Gastroesophageal sphincter (tissue), 4 donors: ENCODE measurements around the gene SH2B3. TPM values are rescaled to one million over a fixed set of nuclear protein-coding genes. Genes with fewer than 3 reads are reported as not detected.
"Not testable (repeated sequence)": the region's sequence is repeated elsewhere in the genome, so short reads cannot be mapped to it uniquely, and the experiment has no call there.

Experiments used
- ATAC-seq: fragments of 150-250 bp; one replicate; pipeline ENCODE4 v1.9.1; 2016; ENCODE audit warnings: mild to moderate bottlenecking, moderate library complexity
- H3K27ac ChIP-seq, 4 donors: fragments of 200-600 bp; sonication (generic) in 3 of 4; 1 replicate in 3 of 4; 2 replicates in 1 of 4; pipeline ENCODE4 v1.5.1; 2016 to 2019
- H3K27me3 ChIP-seq: fragments of 200-600 bp; sonication (generic); one replicate; pipeline ENCODE4 v1.5.1; 2019
- H3K36me3 ChIP-seq, 2 donors: fragments of 200-600 bp; sonication (generic); one replicate each; pipeline ENCODE4 v1.5.1; 2019; ENCODE audit warnings: control low read depth in 1 of 2
- H3K4me1 ChIP-seq, 3 donors: fragments of 200-600 bp; sonication (generic); 1 replicate in 2 of 3; 2 replicates in 1 of 3; pipeline ENCODE4 v1.5.1; 2016 to 2019; ENCODE audit warnings: control low read depth in 2 of 3
- H3K4me3 ChIP-seq, 2 donors: fragments of 200-600 bp; sonication (generic); one replicate each; pipeline ENCODE4 v1.5.1; 2019; ENCODE audit warnings: mild to moderate bottlenecking in 1 of 2, moderate library complexity in 1 of 2
- H3K9me3 ChIP-seq, 3 donors: fragments of 200-600 bp; sonication (generic); one replicate each; pipeline ENCODE4 v1.5.1; 2017 to 2019; ENCODE audit warnings: control low read depth in 2 of 3
- CTCF ChIP-seq, 4 experiments: fragments of 200-600 bp in 2 of 4; fragments of 450-650 bp in 2 of 4; sonication (generic) in 1 of 4; IDR thresholded peaks; one replicate each; pipeline ENCODE4 v1.5.1; 2017 to 2019; ENCODE audit warnings: antibody characterized with exemption in 4 of 4, mild to moderate bottlenecking in 2 of 4, moderate library complexity in 2 of 4
- EP300 ChIP-seq: sonication (generic); formaldehyde crosslinking; IDR thresholded peaks from one replicate; pipeline ENCODE4 v1.6.1; 2017; ENCODE audit warnings: antibody characterized with exemption, mild to moderate bottlenecking
- POLR2A ChIP-seq, 2 donors: fragments of 450-650 bp; IDR thresholded peaks; one replicate each; pipeline ENCODE4 v1.6.1; 2017; ENCODE audit warnings: antibody characterized with exemption in 2 of 2, mild to moderate bottlenecking in 2 of 2, moderate library complexity in 1 of 2
- POLR2AphosphoS5 ChIP-seq: sonication (generic); formaldehyde crosslinking; IDR thresholded peaks from one replicate; pipeline ENCODE4 v1.6.1; 2017; ENCODE audit warnings: antibody characterized with exemption
- WGBS, 2 donors: methylation state at CpG; one replicate each; pipeline ENCODE4 v1.1.5; 2018; ENCODE audit warnings: low coverage in 1 of 2; 5-methylcytosine and 5-hydroxymethylcytosine counted together
- total RNA-seq, 4 donors: library from RNA; depleted of rRNA; stranded (reverse); fragments of >200 nt; gene quantifications; one replicate each; pipeline ENCODE4 v1.1.0, GENCODE V29; 2016

The SH2B3 gene
- total RNA-seq, 4 donors from 2014 or later = 17.0 to 33.1 (median 23.3) TPM

- Histone ChIP-seq H3K4me3 (no peak overlapping the region), H3K9me3 (no peaks in the 10 kb centered on the region), H3K36me3 (peaks cover 0 to 45% of the 10 kb centered on the region in 2 donors), H3K27ac (peak overlapping the region in 1 of 4 donors; percentile 16), H3K4me1 (peaks cover 0 to 22% (median 0%) of the 10 kb centered on the region in 3 donors), H3K27me3 (no peaks in the 10 kb centered on the region)
- 50 to 53% methylated on average over 2 of the region's 2 CpGs for WGBS, 2 donors
- TF ChIP-seq POLR2A (IDR thresholded peaks at IDR 0.05) = no peak
- no peak for ATAC-seq
Observed at GRCh38 chr12:111469401-111469800, 63.7 kb downstream of the SH2B3 start.

GRCh38 chr12:111471236-111471635 lies 65.5 kb downstream of the SH2B3 start:
- ATAC-seq = no peak
- Histone ChIP-seq H3K4me1 (peaks cover 0 to 22% (median 0%) of the 10 kb centered on the region in 3 donors), H3K9me3 (no peaks in the 10 kb centered on the region), H3K27me3 (no peaks in the 10 kb centered on the region), H3K4me3 (no peak overlapping the region), H3K27ac (no peak overlapping the region), H3K36me3 (peaks cover 0 to 58% of the 10 kb centered on the region in 2 donors)
- no peak for TF ChIP-seq CTCF (IDR thresholded peaks at IDR 0.05)
- no peak for TF ChIP-seq EP300
- no peak for TF ChIP-seq POLR2AphosphoS5
- TF ChIP-seq POLR2A (IDR thresholded peaks at IDR 0.05) = no peak
- WGBS, 2 donors = 66 to 71% methylated on average over 2 of the region's 2 CpGs

- Histone ChIP-seq H3K27ac (no peak overlapping the region), H3K36me3 (peaks cover 3 to 100% of the 10 kb centered on the region in 2 donors), H3K4me1 (no peaks in the 10 kb centered on the region), H3K27me3 (no peaks in the 10 kb centered on the region), H3K4me3 (no peak overlapping the region), H3K9me3 (no peaks in the 10 kb centered on the region)
- ATAC-seq = no peak
- 90% methylated on average over 2 of the region's 2 CpGs; no CpG with 5 or more reads in 1 of the 2 donors for WGBS, 2 donors
- TF ChIP-seq CTCF (IDR thresholded peaks at IDR 0.05) = no peak
- no peak for TF ChIP-seq POLR2AphosphoS5
- no peak for TF ChIP-seq EP300
- TF ChIP-seq POLR2A (IDR thresholded peaks at IDR 0.05) = no peak
Observed at GRCh38 chr12:111482462-111482861, 76.7 kb downstream of the SH2B3 start.

GRCh38 chr12:111488271-111488670 lies 82.5 kb downstream of the SH2B3 start:
- TF ChIP-seq EP300 (no peak), POLR2A (IDR thresholded peaks at IDR 0.05) (no peak), POLR2AphosphoS5 (peak; percentile 11), CTCF (IDR thresholded peaks at IDR 0.05) (no peak)
- Histone ChIP-seq H3K27ac (no peak overlapping the region), H3K36me3 (peaks cover 3 to 96% of the 10 kb centered on the region in 2 donors), H3K4me1 (peaks cover 0 to 16% (median 0%) of the 10 kb centered on the region in 3 donors), H3K27me3 (no peaks in the 10 kb centered on the region), H3K9me3 (no peaks in the 10 kb centered on the region), H3K4me3 (no peak overlapping the region)
- ATAC-seq = peak; percentile 57
- 44 to 50% methylated on average over 3 to 4 of the region's 4 CpGs for WGBS, 2 donors

GRCh38 chr12:111488798-111489197 lies 83.1 kb downstream of the SH2B3 start:
- Histone ChIP-seq H3K4me3 (no peak overlapping the region), H3K4me1 (peaks cover 0 to 16% (median 0%) of the 10 kb centered on the region in 3 donors), H3K27me3 (no peaks in the 10 kb centered on the region), H3K36me3 (peaks cover 3 to 94% of the 10 kb centered on the region in 2 donors), H3K27ac (no peak overlapping the region), H3K9me3 (no peaks in the 10 kb centered on the region)
- no peak for ATAC-seq
- WGBS, 2 donors = 82 to 100% methylated on average over 2 of the region's 2 CpGs
- TF ChIP-seq POLR2AphosphoS5 = no peak
- no peak for TF ChIP-seq EP300
- TF ChIP-seq POLR2A (IDR thresholded peaks at IDR 0.05) = no peak
- no peak for TF ChIP-seq CTCF (IDR thresholded peaks at IDR 0.05)

- H3K27me3 ChIP-seq, ATAC-seq, H3K27ac ChIP-seq, H3K4me3 ChIP-seq, H3K9me3 ChIP-seq: not testable (repeated sequence)
- peaks cover 0 to 94% of the 10 kb centered on the region in 2 donors for H3K36me3 ChIP-seq
- peaks cover 0 to 11% (median 0%) of the 10 kb centered on the region in 3 donors for H3K4me1 ChIP-seq
- WGBS, 2 donors = 64 to 84% methylated on average over 4 to 5 of the region's 7 CpGs
Observed at GRCh38 chr12:111492979-111493378, 87.3 kb downstream of the SH2B3 start.
